ENCODE results near the gene HSPB8. TPM values are rescaled to one million over a fixed set of nuclear protein-coding genes. Genes with fewer than 3 reads are reported as not detected.

The HSPB8 gene
- total and polyA plus RNA-seq, 2 of the 8 experiments (the other 6 are each of a cell fraction or from before 2014, with no cell fraction given), result 11.7 to 28.2 TPM

- TF ChIP-seq CHD7 (IDR thresholded peaks at IDR 0.05; ENCODE audit: insufficient replicate concordance, low read length), result no peak
- TF ChIP-seq CHD1 (IDR thresholded peaks at IDR 0.05; ENCODE audit: low read depth, low read length), result no peak
- TF ChIP-seq RNF2 (IDR thresholded peaks at IDR 0.05; ENCODE audit: borderline replicate concordance, low read depth, low read length, missing control alignments, poor library complexity, severe bottlenecking), result no peak
- no peak for TF ChIP-seq CTCF (IDR thresholded peaks at IDR 0.05; ENCODE audit: control extremely low read depth in 1 of 3, insufficient read depth in 1 of 3, low read depth in 1 of 3, low read length in 3 of 3)
- no peak for TF ChIP-seq JUN (IDR thresholded peaks at IDR 0.05; ENCODE audit: low read depth, low read length)
- TF ChIP-seq BRCA1 (IDR thresholded peaks at IDR 0.05; ENCODE audit: low read depth, low read length), result no peak
- no peak for TF ChIP-seq BACH1 (IDR thresholded peaks at IDR 0.05; ENCODE audit: low read length)
These were observed 44.3 kb upstream of the HSPB8 start (continued) for GRCh38 chr12:119134284-119135072.

Measured in H1 (cell line).